C1 segment of cervical spinal cord (tissue), 14 donors: ENCODE results near the gene SSUH2.
A peak's percentile ranks its signal among the peaks of the same experiment; 100 is the strongest.
"Not testable (repeated sequence)": the region's sequence is repeated elsewhere in the genome, so short reads cannot be mapped to it uniquely, and the experiment has no call there.

Experiments used
- DNase-seq, 14 donors: peaks; one replicate each; lab custom pipeline; 2025; lab: John Stamatoyannopoulos, UW

SSUH2 gene, protein sequence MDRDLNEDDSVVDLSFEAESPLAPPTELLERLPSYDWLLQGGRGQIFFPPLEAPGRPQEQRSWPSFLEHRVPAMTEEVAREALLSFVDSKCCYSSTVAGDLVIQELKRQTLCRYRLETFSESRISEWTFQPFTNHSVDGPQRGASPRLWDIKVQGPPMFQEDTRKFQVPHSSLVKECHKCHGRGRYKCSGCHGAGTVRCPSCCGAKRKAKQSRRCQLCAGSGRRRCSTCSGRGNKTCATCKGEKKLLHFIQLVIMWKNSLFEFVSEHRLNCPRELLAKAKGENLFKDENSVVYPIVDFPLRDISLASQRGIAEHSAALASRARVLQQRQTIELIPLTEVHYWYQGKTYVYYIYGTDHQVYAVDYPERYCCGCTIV

DNA sequence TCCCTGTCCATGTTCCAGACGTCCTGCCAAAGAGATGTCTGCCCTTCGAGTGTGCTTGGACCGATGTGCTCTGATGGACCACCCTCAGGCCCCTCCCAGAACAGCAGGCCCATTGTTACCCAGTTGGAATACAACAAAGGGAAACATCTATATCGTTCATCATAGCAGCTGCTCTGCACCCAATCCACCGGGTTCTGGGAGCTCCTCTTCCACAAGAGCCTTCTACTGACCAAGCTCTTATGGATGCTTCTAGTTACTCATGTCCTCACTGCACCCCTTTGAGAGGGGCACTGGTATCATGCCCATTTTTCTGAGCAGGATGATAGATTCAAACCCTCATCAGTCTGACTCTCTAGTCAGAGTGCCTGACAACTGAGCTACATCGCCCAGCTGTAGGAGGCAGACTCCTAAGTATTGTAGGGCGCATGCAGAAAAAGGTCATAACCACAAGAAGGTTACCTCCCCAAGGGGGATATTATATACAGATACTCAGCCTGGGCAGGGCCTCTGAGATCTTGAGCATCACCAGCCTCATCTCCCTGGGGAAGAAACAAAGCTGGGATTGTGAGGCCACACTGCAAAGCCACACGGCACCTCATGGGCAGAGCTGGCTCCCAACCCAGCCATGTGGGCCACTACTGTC lies at the start of gene SSUH2:
SSUH2 (minus strand) TSS at position 51 of the 643 bp plus-strand sequence; CDS start at position 11, 40 bp downstream.
- DNase-seq: no peak

DNA sequence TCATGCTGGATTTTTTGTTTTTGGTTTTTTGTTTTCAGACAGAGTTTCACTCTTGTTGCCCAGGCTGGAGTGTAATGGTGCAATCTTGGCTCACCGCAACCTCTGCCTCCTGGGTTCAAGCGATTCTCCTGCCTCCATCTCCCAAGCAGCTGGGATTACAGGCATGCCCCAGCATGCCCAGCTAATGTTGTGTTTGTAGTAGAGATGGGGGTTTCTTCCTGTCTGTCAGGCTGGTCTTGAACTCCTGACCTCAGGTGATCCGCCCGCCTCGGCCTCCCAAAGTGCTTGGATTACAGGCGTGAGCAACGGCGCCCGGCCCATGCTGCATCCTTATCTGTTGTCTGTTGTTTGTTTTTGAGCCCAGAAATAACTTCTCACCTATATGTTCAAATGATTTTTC lies 46.7 kb upstream of the SSUH2 start:
- not testable (repeated sequence) for DNase-seq

DNA sequence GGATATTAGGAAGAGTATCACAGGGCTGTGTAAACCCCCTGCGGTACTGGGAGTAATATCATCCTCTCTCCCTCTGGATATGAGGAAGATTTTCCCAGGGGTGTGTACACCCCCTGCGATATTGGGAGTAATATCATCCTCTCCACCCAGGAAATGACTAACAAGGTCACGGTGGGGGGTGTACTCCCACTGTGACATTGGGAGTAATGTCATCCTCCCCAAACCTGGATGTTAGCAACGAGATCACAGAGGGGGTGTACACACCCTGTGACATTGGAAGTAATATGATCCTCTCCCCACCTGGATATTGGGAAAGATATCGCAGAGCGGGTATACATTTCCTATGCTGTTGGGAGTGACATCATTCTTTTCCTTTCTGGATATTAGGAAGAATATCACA lies 40.4 kb upstream of the SSUH2 start:
- not testable (repeated sequence) for DNase-seq

DNA sequence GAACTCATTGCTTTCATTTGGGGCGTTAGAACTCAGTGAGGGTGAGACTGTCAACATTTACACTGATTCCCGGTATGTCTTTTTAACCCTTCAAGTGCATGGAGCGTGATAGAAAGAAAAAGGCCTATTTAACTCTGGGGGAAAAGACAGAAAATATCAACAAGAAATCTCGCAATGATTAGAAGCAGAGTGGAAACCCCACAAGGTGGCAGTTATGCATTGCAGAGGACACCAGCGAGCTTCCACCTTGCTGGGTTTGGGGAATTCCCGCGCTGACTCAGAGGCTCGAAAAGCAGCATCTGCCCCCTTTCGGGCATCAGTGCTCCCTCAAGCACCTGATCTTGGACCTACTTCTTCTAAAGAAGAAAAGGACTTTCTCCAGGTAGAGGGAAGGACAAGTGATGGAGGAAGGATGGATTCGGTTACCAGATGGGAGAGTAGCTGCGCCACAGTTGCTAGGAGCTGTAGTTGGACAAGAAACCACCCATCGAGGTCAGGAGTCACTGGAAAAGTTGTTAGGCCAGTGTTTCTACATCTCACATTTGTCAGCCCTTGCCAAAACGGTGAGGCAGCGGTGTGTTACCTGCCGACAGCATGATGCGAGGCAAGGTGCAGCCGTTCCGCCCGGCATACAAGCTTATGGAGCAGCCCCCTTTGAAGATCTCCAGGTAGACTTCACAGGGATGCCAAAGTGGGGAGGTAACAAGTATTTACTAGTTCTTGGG lies 38.4 kb upstream of the SSUH2 start:
- not testable (repeated sequence) for DNase-seq

DNA sequence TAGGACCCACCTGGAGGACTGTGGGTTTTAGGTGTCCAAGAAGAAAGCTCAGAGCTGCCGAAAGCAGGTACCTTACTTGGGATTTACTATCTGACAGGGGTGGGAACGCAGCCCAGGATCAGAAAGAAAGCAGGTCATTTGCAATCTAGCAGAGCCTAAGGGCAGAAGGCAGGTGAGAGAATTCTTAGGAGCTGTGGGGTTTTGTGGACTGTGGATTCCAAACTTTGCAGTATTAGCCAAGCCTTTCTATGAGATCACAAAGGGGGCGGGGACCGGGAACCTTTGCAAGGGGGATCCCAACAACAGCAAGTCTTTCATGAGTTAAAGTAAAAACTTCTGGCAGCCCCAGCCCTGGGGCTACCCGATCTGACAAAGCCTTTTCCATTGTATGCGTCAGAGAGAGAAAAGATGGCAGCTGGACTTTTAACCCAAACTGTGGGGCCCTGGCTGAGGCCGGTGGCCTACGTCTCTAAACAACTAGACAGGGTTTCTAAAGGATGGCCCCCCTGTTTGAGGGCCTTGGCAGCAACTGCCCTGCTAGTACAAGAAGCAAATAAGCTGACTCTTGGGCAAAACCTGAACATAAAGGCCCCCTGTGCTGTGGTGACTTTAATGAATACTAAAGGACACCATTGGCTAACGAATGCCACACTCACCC lies 37.4 kb upstream of the SSUH2 start:
- DNase-seq: not testable (repeated sequence)

DNA sequence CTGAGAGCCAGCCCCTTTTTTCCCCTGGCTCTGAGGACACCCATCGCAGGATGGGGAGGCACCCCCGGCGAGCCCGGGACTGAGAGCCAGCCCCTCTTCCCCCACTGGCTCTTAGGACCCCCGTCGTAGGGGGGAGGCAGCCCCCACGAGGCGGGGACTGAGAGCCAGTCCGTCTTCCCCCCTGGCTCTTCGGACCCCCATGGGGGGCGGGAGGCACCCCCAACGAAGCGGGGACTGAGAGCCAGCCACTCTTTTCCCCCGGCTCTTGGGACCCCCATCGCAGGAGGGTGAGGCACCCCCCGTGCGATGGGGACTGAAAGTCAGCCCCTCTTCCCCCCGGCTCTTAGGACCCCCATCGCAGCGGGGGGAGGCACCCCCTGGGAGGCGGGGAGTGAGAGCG lies 36.8 kb upstream of the SSUH2 start:
- no peak for DNase-seq

DNA sequence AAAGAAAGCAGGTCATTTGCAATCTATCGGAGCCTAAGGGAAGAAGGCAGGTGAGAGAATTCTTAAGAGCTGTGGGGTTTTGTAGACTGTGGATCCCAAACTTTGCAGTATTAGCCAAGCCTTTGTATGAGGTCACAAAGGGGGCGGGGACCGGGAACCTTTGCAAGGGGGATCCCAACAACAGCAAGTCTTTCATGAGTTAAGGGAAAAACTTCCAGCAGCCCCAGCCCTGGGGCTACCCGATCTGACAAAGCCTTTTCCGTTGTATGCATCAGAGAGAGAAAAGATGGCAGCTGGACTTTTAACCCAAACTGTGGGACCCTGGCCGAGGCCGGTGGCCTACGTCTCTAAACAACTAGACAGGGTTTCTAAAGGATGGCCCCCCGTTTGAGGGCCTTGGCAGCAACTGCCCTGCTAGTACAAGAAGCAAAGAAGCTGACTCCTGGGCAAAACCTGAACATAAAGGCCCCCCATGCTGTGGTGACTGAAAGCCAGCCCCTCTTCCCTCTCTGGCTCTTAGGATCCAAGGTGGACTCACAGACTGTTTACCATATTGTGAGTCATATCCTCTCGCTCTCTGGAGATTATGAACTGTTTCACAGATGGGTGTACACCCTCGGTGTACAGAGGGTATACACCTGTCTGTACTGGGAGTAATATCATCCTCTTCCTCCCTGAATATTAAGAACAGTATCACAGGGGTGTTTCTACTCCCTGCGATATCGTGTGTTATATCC lies 35.4 kb upstream of the SSUH2 start:
- DNase-seq: not testable (repeated sequence)

DNA sequence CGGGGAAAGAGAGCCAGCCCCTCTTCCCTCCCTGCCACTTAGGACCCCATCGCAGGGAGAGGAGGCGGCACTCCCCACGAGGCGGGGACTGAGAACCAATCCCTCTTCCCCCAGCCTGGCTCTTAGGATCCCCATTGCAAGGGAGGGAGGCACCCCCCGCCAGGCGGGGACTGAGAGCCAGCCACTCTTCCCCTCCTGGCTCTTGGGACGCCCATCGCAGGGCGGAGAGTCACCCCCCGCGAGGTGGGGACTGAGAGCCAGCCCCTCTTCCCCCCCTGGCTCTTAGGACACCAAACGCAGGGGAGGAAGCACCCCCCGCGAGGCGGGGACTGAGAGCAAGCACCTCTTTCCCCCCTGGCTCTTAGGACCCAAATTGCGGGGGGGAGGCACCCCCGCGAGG lies 34.2 kb upstream of the SSUH2 start:
- no peak for DNase-seq

DNA sequence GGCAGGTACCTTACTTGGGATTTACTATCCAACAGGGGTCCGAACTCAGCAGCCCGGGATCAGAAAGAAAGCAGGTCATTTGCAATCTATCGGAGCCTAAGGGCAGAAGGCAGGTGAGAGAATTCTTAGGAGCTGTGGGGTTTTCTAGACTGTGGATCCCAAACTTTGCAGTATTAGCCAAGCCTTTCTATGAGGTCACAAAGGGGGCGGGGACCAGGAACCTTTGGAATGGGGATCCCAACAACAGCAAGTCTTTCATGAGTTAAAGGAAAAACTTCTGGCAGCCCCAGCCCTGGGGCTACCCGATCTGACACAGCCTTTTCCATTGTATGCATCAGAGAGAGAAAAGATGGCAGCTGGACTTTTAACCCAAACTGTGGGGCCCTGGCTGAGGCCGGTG lies 32.7 kb upstream of the SSUH2 start:
- not testable (repeated sequence) for DNase-seq

DNA sequence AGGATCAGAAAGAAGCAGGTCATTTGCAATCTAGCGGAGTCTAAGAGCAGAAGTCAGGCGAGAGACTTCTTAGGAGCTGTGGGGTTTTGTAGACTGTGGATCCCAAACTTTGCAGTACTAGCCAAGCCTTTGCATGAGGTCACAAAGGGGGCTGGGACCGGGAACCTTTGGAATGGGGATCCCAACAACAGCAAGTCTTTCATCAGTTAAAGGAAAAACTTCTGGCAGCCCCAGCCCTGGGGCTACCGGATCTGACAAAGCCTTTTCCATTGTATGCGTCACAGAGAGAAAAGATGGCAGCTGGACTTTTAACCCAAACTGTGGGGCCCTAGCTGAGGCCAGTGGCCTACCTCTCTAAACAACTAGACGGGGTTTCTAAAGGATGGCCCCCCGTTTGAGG lies 31.0 kb upstream of the SSUH2 start:
- not testable (repeated sequence) for DNase-seq

DNA sequence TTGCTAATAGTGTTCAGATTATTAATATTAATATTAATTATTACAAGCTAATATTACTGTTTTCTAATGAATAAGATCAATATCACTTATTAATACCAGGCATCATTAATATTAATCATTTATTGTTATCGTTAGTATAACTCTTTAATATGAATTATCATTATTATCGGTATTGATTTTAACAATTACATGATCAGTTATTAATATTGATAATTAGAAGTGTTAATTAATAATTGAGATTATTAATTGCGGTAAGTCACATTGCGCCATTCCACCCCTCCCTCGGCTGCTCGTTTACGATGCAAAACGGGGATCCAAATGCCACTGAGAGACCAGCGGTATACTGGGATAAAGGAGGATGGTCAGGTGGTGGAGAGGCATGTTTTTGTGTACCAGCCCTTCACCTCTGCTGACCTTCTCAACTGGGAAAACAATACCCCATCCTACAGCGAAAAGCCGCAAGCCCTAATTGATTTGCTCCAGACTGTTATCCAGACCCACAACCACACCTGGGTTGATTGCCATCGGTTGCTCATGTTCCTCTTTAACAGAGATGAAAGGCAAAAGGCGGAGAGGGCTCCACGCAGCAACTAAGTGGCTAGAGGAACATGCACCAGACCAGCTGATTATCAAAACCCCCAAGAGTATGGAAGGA lies 28.6 kb upstream of the SSUH2 start:
- no peak for DNase-seq

DNA sequence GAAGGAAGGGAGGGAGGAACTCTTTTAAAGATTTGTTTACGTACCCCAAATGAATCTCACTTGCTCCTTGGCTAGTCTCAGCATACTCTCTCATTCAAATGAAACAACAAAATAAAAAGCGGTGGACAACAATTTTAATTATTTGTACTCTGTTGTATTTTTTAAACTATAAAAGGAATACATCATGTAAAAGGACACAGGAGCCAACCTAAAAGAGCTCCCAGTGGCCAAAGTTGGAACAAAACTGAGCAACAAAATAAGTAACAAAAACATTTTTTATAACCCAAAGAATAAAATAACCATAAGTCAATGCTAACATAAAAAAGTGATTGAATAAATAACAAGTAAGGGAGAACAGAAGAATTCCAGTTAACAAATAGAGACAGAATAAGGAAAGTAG lies 24.4 kb upstream of the SSUH2 start:
- DNase-seq: no peak

DNA sequence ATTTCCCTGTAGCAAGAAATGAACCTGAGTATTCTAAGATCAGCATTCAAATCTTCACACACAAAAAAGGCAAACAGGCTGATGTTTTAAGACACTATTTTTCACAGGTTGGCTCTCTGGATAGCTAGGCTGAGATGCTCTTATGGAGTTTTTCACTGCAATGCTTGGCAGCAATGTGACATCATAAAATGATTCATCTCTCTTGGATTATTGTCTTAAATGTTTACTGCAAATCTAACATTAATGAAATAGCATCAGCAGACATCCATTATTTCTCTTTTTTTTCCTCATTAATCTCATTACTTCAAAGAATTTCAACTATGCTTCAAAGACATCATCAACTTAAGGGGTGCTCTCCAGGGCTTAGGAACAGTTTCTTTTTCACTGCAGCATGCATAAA lies 23.6 kb upstream of the SSUH2 start:
- no peak for DNase-seq

DNA sequence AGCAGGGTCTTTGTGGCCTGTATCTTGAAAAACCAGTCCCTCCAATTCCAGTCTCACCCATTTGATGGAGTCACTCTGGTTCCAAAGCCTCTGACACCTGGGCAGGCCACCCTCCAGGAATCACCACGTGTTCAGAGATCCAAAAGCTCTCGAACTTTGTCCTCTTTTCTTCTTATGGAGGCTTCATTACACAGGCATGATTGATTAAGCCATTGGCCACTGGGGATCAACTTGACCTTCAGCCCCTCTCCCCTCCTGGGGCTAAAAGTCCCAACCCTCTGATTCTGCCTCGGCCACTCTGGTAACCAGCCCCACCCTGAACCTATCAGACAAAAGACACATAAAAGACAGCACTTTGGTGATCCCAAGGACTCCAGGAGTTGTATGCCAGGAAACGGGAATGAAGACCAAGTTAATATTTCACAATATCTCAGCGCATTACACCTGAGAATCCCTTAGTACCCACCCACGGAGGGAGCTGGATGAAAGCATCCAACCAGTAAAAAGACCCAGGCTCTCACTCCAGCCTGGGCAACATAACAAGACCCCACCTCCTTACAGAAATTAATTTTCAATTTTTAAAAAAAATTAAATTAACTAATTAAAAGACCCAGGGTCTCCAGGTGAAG lies 23.0 kb upstream of the SSUH2 start:
- no peak for DNase-seq

DNA sequence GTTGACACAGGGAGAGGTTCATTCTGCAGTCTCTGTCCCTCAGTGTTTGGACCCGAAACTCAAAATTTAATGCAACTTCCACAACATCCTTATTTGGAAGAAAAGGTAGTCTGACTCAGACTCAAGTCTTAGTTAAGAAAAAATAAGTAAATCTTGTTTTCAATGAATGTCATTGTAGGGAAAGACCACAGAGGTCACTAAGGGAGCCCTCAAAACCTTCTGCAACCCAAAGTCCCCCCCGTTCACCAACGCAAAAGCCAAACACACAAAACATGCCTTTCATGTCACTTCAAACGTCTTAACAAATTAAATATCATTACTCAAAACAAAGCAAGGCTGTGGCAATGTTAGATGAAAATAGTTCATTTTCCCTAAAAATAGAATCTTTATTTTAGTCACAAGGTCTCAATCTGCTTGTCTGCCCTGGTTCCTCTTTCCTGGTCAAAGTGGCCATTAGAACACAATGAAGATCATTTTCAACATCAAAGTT lies 20.9 kb upstream of the SSUH2 start:
- DNase-seq: no peak

DNA sequence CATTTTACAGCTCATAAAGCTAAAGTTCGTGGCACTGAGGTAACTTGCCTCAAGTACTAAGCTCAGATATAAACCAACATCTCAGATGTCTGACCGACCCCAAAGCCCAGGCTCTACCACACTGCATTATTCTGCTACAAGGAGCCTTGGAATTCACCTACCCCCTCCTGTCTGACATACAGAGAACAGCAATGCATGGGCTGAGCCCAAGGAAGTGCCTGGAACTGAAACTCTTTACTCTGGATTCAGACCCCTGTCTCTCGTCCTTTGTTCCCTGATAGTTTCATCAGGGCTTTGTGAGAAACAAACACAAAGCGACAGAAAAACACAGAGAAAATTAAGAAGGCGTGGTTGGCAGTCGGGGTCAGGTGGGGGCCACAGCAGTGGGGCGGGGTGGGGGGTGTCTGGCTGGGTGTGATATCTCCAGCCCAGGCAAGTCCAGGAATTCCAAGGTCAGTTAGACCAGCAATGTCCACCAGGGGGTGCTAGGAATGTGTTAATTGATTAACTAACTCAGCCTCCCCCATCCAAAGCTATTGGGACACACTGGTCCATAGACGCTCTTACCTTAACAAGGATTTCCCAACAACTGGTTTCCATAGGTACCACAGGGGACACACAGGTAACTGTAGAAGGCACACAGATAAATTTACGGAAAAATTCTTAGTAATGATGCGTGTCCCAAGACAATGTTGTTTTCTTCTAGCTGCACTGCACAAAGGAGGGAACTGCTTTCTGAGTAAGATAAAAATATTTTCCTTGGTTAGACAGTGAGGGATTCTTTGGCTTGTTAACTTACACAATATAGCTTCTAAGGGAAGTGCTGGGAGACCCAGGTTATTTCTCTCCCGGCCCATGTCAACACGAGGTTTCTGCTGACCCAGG lies 18.8 kb upstream of the SSUH2 start:
- peak in 6 of 14 donors; percentile 2 to 35 (median 11) for DNase-seq

DNA sequence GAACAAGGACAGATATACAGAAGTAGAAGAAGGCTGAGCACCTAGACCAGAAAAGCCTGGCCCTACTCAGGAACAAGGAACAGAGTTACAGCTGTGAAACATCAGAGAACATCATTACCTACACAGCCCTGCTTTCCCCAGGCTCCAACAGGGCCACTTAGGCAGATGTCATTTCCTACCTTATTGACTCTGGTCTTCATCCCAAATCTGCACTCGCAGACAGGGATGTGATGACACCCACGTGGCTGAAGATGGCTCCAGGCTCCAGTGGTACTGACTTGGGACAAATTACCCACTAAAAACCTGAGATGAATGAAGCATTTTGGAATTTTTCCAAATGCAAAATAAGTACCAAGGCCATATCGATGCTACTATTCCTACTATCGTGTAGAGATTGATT lies 18.0 kb upstream of the SSUH2 start:
- no peak for DNase-seq

DNA sequence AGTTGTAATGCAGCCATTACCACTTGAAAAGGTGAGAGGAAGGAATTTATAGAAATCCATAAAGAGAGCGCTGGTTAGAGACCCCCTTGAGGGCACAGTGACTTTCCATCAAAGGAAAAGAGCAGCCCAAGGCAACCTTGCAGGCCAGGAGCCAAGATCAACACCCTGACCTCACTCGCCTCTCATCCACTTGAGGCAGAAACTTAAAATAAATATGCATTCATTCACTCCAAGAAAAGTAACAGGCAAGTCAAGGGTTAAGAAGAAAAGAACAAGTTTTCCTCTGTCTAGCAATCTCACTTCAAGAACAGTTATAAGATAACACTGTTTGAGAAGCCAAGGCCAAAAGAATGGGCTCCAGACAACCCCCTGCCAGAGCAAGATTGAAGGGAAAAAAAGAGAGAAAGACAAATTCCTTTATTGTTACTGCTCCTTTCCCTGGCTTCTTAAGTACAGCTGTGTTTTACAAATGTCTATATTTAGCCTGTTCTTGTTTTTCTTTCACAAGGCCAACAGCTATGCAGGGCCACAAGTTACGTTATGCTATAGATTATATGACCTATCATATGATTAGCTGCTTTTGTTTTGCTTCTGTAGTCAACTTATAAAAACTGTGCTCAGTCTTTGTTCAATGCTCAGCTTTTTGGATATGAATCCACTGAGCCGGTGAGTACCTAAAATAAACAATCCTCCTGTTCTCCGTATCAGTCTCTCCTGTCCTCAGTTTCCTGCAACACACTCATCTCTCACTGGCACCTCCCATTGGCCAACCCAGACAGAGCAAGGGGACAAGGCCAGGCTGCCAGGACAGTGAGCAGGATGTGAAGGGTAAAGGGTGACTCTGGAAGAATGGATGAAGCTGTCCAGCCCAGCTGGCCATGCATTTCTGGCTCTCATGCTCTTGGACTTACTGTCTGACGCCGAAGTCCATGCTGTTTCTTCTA lies 15.8 kb upstream of the SSUH2 start:
- DNase-seq: no peak
